Measurements from ENCODE around the gene DOCK3.

- no peak for TF ChIP-seq CTCF (IDR thresholded peaks at IDR 0.05; ENCODE audit: low read depth, low read length)
- no peak for TF ChIP-seq EZH2phosphoT487 (IDR thresholded peaks at IDR 0.05; ENCODE audit: low read depth)
Observed at GRCh38 chr3:50986726-50987125, 312.0 kb downstream of the DOCK3 start.
